Transverse colon (tissue), 4 donors: ENCODE data around the gene LMO7. TPM values are rescaled to one million over a fixed set of nuclear protein-coding genes. Genes with fewer than 3 reads are reported as not detected.
"Not testable (repeated sequence)": the region's sequence is repeated elsewhere in the genome, so short reads cannot be mapped to it uniquely, and the experiment has no call there.

Source experiments
- DNase-seq: peaks from one replicate; pipeline ENCODE4 v3.0.0-alpha.2; 2019
- H3K27ac ChIP-seq, 4 donors: fragments of 200-600 bp; sonication (generic); 2 replicates each; pipeline ENCODE4 v1.5.1; 2016 to 2018; ENCODE audit warnings: inconsistent platforms in 4 of 4
- H3K27me3 ChIP-seq: fragments of 200-600 bp; sonication (generic); 2 replicates; pipeline ENCODE4 v1.5.1; 2017; ENCODE audit warnings: inconsistent platforms
- H3K36me3 ChIP-seq, 4 donors: fragments of 200-600 bp; sonication (generic); 2 replicates each; pipeline ENCODE4 v1.5.1; 2017 to 2019; ENCODE audit warnings: inconsistent platforms in 4 of 4
- H3K4me1 ChIP-seq, 4 donors: fragments of 200-600 bp; sonication (generic); 2 replicates each; pipeline ENCODE4 v1.5.1; 2017 to 2020; ENCODE audit warnings: inconsistent platforms in 4 of 4
- H3K4me3 ChIP-seq, 4 donors: fragments of 200-600 bp; sonication (generic); 1 replicate in 1 of 4; 2 replicates in 3 of 4; pipeline versions ENCODE4 v1.5.1 to v1.6.1; 2017 to 2019; ENCODE audit warnings: inconsistent platforms in 4 of 4
- H3K9me3 ChIP-seq, 2 donors: fragments of 200-600 bp; sonication (generic); 2 replicates each; pipeline ENCODE4 v1.5.1; 2017 to 2019; ENCODE audit warnings: inconsistent platforms in 2 of 2
- EP300 ChIP-seq: sonication (generic); formaldehyde crosslinking; IDR thresholded peaks from one replicate; pipeline ENCODE4 v1.6.1; 2017; ENCODE audit warnings: antibody characterized with exemption, low read depth
- POLR2A ChIP-seq: fragments of 450-650 bp; IDR thresholded peaks from one replicate; pipeline ENCODE4 v1.6.1; 2016; ENCODE audit warnings: antibody characterized with exemption, mild to moderate bottlenecking, moderate library complexity
- POLR2AphosphoS5 ChIP-seq, 3 donors: sonication (generic); formaldehyde crosslinking; IDR thresholded peaks; one replicate each; pipeline ENCODE4 v1.6.1; 2016; ENCODE audit warnings: antibody characterized with exemption in 3 of 3
- WGBS, 2 donors: methylation state at CpG; one replicate each; pipeline ENCODE4 v1.1.5; 2018; ENCODE audit warnings: low coverage in 1 of 2; 5-methylcytosine and 5-hydroxymethylcytosine counted together
- in situ Hi-C, 4 donors: fragments of 200-750 bp; cut with MboI; loops; one replicate each; pipeline versions ENCODE4 v1.15.0 to v1.15.1; 2017; ENCODE audit warnings: low sequenced_read_pairs in 3 of 4, low pct_ligation_motif_present in 1 of 4, low pct_unique_long_range_greater_than_20kb in 1 of 4
- intact Hi-C: fragments of 100-400 bp; cut with DNase I; formaldehyde crosslinking; loops from one replicate; pipeline ENCODE4 v1.15.1; 2023; ENCODE audit warnings: low total_unique reads
- total RNA-seq, 4 donors: library from RNA; depleted of rRNA; stranded (reverse); fragments of >200 nt; gene quantifications; one replicate each; pipeline ENCODE4 v1.1.0, GENCODE V29; 2016
- TF ChIP-seq, protein P1 (sequence below), 5 experiments: fragments of 200-600 bp in 3 of 5; fragments of 450-650 bp in 2 of 5; sonication (generic) in 3 of 5; IDR thresholded peaks; 1 replicate in 2 of 5; 2 replicates in 3 of 5; pipeline ENCODE4 v1.5.1; 2016 to 2017; ENCODE audit warnings: antibody characterized with exemption in 5 of 5, inconsistent platforms in 3 of 5, mild to moderate bottlenecking in 2 of 5, moderate library complexity in 1 of 5

Gene LMO7
- total RNA-seq, 4 donors from 2014 or later, result 82.6 to 304 (median 190) TPM

DNA sequence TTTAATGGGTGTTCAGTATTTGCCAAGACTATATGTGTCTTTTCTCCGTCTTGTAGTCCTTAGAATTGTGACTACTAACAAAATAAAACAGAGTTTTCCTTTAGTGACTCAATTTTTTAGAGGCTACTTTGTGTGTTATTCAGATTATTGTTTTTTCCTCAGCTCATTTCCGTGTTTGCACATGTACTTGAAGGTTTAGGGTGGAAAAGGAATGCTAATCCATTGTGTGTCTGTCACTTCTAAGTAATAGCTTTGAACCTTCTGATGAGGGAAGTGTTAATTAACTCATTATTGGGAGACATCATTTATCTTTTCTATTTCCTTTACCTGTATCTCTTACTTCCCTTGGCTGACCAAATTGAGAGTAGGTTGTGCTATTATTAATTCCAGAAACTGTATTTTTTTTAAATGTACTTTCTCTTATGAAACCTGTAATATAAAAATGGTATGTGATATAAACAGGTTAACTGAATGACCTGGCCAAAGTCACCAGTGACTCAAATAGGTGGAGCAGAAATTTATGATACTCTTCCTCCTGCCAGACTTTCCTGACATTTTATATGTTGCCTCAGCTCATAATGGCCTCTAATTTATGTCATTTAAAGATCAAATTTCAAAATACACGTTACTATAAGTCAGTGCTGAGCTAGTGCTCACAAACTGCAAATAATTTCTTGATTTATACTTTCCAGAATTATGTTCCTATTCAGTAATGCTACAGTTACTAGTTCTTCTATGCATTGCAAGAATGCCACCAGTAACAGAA, 88.8 kb downstream of the LMO7 start:
- Histone ChIP-seq H3K27ac (peak overlapping the region; percentile 4 to 65 (median 47)), H3K4me3 (no peak overlapping the region), H3K36me3 (no peaks in the 10 kb centered on the region), H3K9me3 (no peaks in the 10 kb centered on the region), H3K27me3 (no peaks in the 10 kb centered on the region), H3K4me1 (peaks cover 5 to 25% (median 8%) of the 10 kb centered on the region in 4 donors)
- TF ChIP-seq POLR2A, result no peak
- TF ChIP-seq POLR2AphosphoS5 (IDR thresholded peaks at IDR 0.05), result no peak
- no peak for TF ChIP-seq EP300
- TF ChIP-seq, protein P1, sequence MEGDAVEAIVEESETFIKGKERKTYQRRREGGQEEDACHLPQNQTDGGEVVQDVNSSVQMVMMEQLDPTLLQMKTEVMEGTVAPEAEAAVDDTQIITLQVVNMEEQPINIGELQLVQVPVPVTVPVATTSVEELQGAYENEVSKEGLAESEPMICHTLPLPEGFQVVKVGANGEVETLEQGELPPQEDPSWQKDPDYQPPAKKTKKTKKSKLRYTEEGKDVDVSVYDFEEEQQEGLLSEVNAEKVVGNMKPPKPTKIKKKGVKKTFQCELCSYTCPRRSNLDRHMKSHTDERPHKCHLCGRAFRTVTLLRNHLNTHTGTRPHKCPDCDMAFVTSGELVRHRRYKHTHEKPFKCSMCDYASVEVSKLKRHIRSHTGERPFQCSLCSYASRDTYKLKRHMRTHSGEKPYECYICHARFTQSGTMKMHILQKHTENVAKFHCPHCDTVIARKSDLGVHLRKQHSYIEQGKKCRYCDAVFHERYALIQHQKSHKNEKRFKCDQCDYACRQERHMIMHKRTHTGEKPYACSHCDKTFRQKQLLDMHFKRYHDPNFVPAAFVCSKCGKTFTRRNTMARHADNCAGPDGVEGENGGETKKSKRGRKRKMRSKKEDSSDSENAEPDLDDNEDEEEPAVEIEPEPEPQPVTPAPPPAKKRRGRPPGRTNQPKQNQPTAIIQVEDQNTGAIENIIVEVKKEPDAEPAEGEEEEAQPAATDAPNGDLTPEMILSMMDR (IDR thresholded peaks at IDR 0.05), result no peak
- in situ Hi-C loops, result no loop called here
- no peak for DNase-seq
- intact Hi-C loops, result no loop called here
- WGBS, 2 donors, result 28 to 38% methylated on average over 3 of the region's 3 CpGs

DNA sequence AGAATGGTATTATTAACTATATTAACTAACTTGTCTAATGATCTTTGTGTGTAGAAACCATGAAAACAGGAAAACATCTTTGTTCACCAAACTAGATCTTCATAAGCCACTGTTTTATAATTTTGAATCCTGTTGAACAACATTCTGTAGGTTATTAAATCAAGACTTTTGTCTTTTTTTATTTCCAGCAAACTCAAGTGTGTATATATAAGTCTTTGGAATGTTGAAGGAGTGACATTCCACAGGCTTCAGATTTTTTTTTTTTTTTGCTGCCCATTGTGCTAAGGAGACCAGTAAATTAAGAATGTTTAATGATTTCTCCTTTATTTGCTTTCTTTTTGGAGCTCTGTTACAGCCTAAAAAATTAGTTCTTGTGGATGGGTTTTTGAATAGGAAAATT, 89.6 kb downstream of the LMO7 start:
- Histone ChIP-seq H3K27me3 (no peaks in the 10 kb centered on the region), H3K9me3 (no peaks in the 10 kb centered on the region), H3K27ac (peak overlapping the region in 2 of 4 donors; percentile 64 to 65), H3K36me3 (no peaks in the 10 kb centered on the region), H3K4me1 (peaks cover 5 to 25% (median 8%) of the 10 kb centered on the region in 4 donors), H3K4me3 (no peak overlapping the region)
- no peak for DNase-seq
- intact Hi-C loops, result no loop called here
- in situ Hi-C loops, result no loop called here
- TF ChIP-seq POLR2A (no peak), POLR2AphosphoS5 (IDR thresholded peaks at IDR 0.05) (no peak), EP300 (no peak)
- TF ChIP-seq, protein P1 (IDR thresholded peaks at IDR 0.05), result no peak

DNA sequence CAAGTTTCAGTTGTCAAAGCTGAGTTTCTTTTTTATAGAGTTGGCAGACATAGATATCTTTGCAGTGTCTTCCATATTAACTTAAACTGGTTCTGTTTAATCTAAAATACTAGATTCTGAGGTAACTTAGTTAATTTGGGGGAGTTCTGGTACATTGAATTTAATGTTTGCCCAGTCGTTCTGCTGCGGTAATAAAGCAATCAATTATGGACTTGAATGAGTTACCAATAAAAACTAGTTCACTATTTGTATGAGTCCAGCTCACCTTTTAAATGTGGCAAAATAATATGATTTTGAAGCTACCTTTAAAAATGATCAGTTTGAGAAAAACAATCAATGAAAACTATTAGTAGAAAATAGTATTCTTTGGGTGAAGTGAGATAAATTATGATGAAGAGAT, 90.2 kb downstream of the LMO7 start:
- Histone ChIP-seq H3K27ac (no peak overlapping the region), H3K9me3 (no peaks in the 10 kb centered on the region)

GRCh38 chr13:75733113-75733512, 97.0 kb downstream of the LMO7 start:
- H3K4me3 ChIP-seq, H3K36me3 ChIP-seq, H3K27ac ChIP-seq, H3K4me1 ChIP-seq, in situ Hi-C loops, H3K9me3 ChIP-seq, intact Hi-C loops, DNase-seq, H3K27me3 ChIP-seq: not testable (repeated sequence)
- WGBS, 2 donors, result 94% methylated on average over 11 of the region's 11 CpGs; no CpG with 5 or more reads in 1 of the 2 donors

More for the DNA sequence above, 90.2 kb downstream of the LMO7 start:
- H3K36me3 ChIP-seq, result no peaks in the 10 kb centered on the region
- H3K4me3 ChIP-seq, result no peak overlapping the region
- H3K4me1 ChIP-seq, result peaks cover 5 to 25% (median 8%) of the 10 kb centered on the region in 4 donors
- no peak for TF ChIP-seq POLR2A
- no peak for TF ChIP-seq POLR2AphosphoS5 (IDR thresholded peaks at IDR 0.05)
- TF ChIP-seq EP300, result no peak
- TF ChIP-seq, protein P1 (IDR thresholded peaks at IDR 0.05), result no peak
- intact Hi-C loops, result no loop called here
- in situ Hi-C loops, result no loop called here
- H3K27me3 ChIP-seq, result no peaks in the 10 kb centered on the region
- WGBS, 2 donors, result 85% methylated on average over 2 of the region's 2 CpGs; no CpG with 5 or more reads in 1 of the 2 donors
- DNase-seq, result no peak
